Lower leg skin (tissue), 4 donors: ENCODE results near the gene CHRM1. TPM values are rescaled to one million over a fixed set of nuclear protein-coding genes. Genes with fewer than 3 reads are reported as not detected.

Experiments
- DNase-seq, 2 donors: peaks; one replicate each; pipeline ENCODE4 v3.0.0-alpha.2; 2019; ENCODE audit warnings: low spot score in 2 of 2
- H3K4me3 ChIP-seq: fragments of 200-600 bp; sonication (generic); 2 replicates; pipeline ENCODE4 v1.5.1; 2017; ENCODE audit warnings: mild to moderate bottlenecking, low read depth; ENCODE audit not compliant: poor library complexity, severe bottlenecking
- CTCF ChIP-seq, 3 donors: fragments of 450-650 bp; IDR thresholded peaks; one replicate each; pipeline ENCODE4 v1.5.1; 2016; ENCODE audit warnings: antibody characterized with exemption in 3 of 3, mild to moderate bottlenecking in 3 of 3, moderate library complexity in 2 of 3
- POLR2A ChIP-seq, 2 donors: fragments of 450-650 bp; IDR thresholded peaks; one replicate each; pipeline ENCODE4 v1.6.1; 2016 to 2017; ENCODE audit warnings: antibody characterized with exemption in 2 of 2, mild to moderate bottlenecking in 1 of 2, moderate library complexity in 1 of 2
- WGBS, 2 donors: methylation state at CpG; one replicate each; pipeline ENCODE4 v1.1.5; 2018; 5-methylcytosine and 5-hydroxymethylcytosine counted together
- intact Hi-C: fragments of 100-400 bp; cut with DNase I; formaldehyde crosslinking; loops from one replicate; pipeline ENCODE4 v1.15.0; 2023; ENCODE audit warnings: low total_unique reads
- total RNA-seq, 4 donors: library from RNA; depleted of rRNA; stranded (reverse); fragments of >200 nt; gene quantifications; one replicate each; pipeline ENCODE4 v1.1.0, GENCODE V29; 2016

The CHRM1 gene
- total RNA-seq, 4 donors from 2014 or later: 1.5 to 7.6 (median 4.5) TPM

- TF ChIP-seq POLR2A (IDR thresholded peaks at IDR 0.05) (no peak), CTCF (IDR thresholded peaks at IDR 0.05) (no peak)
- intact Hi-C loops: no loop called here
- WGBS, 2 donors: 53 to 61% methylated on average over 4 of the region's 4 CpGs
- DNase-seq: no peak
- no peak overlapping the region for H3K4me3 ChIP-seq
Measured at GRCh38 chr11:62930157-62930556, 9.0 kb upstream of the CHRM1 start.

GRCh38 chr11:62928011-62928410 lies 6.8 kb upstream of the CHRM1 start:
- no peak overlapping the region for H3K4me3 ChIP-seq
- no peak for DNase-seq
- intact Hi-C loops: no loop called here
- 48 to 50% methylated on average over 13 of the region's 13 CpGs for WGBS, 2 donors
- TF ChIP-seq POLR2A (IDR thresholded peaks at IDR 0.05) (no peak), CTCF (IDR thresholded peaks at IDR 0.05) (no peak)

DNA sequence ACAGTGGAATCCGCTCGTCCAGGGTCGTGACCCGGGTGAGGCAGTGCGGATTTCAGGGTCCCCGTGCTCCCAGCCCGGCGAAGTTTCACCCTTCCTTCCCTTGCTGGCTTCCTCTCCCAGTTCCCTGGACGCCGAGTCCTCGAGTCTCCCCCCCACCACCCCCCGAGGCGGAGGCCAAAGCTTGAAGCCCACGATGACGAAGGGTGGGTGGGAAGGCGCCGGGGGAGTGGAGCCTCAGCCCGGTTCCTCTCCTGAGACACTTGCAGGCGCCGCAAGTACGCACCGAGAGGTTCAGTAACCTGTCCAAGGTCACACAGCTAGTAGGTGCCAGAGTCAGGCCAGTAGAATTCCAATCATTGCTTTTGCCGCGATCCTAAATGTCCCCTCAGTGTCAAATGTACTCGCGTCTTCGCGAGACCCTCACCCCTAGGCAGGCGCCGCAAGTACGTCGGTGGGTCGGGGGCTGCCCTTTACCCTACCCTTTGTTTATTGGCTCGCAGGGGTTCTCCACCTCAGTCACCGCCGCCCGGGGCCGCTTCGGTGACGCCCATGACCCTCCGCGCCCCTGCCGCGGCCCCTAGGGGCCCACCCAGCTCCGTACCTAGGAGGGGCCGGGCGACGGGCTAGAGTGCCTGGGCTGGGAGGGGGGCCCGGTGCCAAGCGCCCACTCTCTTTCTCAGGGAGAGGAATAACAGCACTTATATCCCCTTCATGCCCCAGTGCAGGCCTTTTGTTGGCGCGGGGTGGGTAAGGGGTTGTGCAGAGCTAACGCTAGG lies 5.7 kb upstream of the CHRM1 start:
- intact Hi-C loops: no loop called here
- no peak for TF ChIP-seq POLR2A (IDR thresholded peaks at IDR 0.05)
- TF ChIP-seq CTCF (IDR thresholded peaks at IDR 0.05): no peak
- no peak overlapping the region for H3K4me3 ChIP-seq
- WGBS, 2 donors: 52 to 54% methylated on average over 50 to 51 of the region's 53 CpGs
- no peak for DNase-seq

GRCh38 chr11:62925745-62926679 lies 4.8 kb upstream of the CHRM1 start:
- H3K4me3 ChIP-seq: no peak overlapping the region
- TF ChIP-seq CTCF (IDR thresholded peaks at IDR 0.05) (no peak), POLR2A (IDR thresholded peaks at IDR 0.05) (no peak)
- 53 to 56% methylated on average over 70 to 71 of the region's 71 CpGs for WGBS, 2 donors
- DNase-seq: no peak
- intact Hi-C loops: no loop called here

GRCh38 chr11:62925308-62925707 lies 4.1 kb upstream of the CHRM1 start:
- no peak for DNase-seq
- no peak for TF ChIP-seq CTCF (IDR thresholded peaks at IDR 0.05)
- no peak for TF ChIP-seq POLR2A (IDR thresholded peaks at IDR 0.05)
- no peak overlapping the region for H3K4me3 ChIP-seq
- intact Hi-C loops: no loop called here
- WGBS, 2 donors: 72 to 77% methylated on average over 14 of the region's 14 CpGs
